ENCODE measurements around the gene PEX3. TPM values are rescaled to one million over a fixed set of nuclear protein-coding genes. Genes with fewer than 3 reads are reported as not detected.
"Not testable (repeated sequence)": the region's sequence is repeated elsewhere in the genome, so short reads cannot be mapped to it uniquely, and the experiment has no call there.

The PEX3 gene
- total and polyA plus RNA-seq, 8 donors = 2.8 to 9.6 (median 6.6) TPM

- intact Hi-C loops (cut with DNase I) = no loop called here
- Histone ChIP-seq H3K36me3 (no peaks in the 10 kb centered on the region), H3K9me3 (no peaks in the 10 kb centered on the region), H3K27me3 (no peaks in the 10 kb centered on the region), H3K4me1 (no peaks in the 10 kb centered on the region), H3K4me3 (no peak overlapping the region), H3K27ac (no peak overlapping the region)
- FAIRE-seq (no peak), ATAC-seq (no peak), DNase-seq (no peak)
- no peak for TF ChIP-seq CTCF (IDR thresholded peaks at IDR 0.05)
- WGBS, 2 donors = 7 to 10% methylated on average over 1 of the region's 1 CpG
Measured at GRCh38 chr6:143431226-143431625, 19.4 kb upstream of the PEX3 start.

GRCh38 chr6:143432588-143432987 is 18.0 kb upstream of the PEX3 start:
- intact Hi-C loops (cut with DNase I) = no loop called here
- Histone ChIP-seq H3K9me3 (no peaks in the 10 kb centered on the region), H3K4me3 (no peak overlapping the region), H3K27me3 (no peaks in the 10 kb centered on the region), H3K4me1 (no peaks in the 10 kb centered on the region), H3K27ac (no peak overlapping the region), H3K36me3 (no peaks in the 10 kb centered on the region)
- no peak for DNase-seq
- 87 to 97% methylated on average over 4 of the region's 4 CpGs for whole genome bisulfite sequencing, 2 donors
- ATAC-seq = no peak
- TF ChIP-seq CTCF (IDR thresholded peaks at IDR 0.05) = no peak
- no peak for FAIRE-seq

- WGBS, 2 donors = 89 to 100% methylated on average over 2 of the region's 2 CpGs
- H3K27ac ChIP-seq = no peak overlapping the region
Measured at GRCh38 chr6:143441010-143441409, 9.6 kb upstream of the PEX3 start.

GRCh38 chr6:143441680-143442545 is 8.7 kb upstream of the PEX3 start:
- no peaks in the 10 kb centered on the region for H3K9me3 ChIP-seq
- FAIRE-seq = no peak
- 93 to 94% methylated on average over 8 of the region's 8 CpGs for WGBS, 2 donors
- intact Hi-C loops (cut with DNase I) = no loop called here
- peaks cover 0 to 7% (median 0%) of the 10 kb centered on the region in 3 donors for H3K36me3 ChIP-seq
- no peak for TF ChIP-seq CTCF (IDR thresholded peaks at IDR 0.05)
- no peaks in the 10 kb centered on the region for H3K27me3 ChIP-seq
- no peak for DNase-seq
- H3K4me3 ChIP-seq = no peak overlapping the region
- H3K27ac ChIP-seq = no peak overlapping the region
- no peak for ATAC-seq
- no peaks in the 10 kb centered on the region for H3K4me1 ChIP-seq

More at GRCh38 chr6:143441010-143441409, 9.6 kb upstream of the PEX3 start:
- intact Hi-C loops (cut with DNase I) = no loop called here
- FAIRE-seq (no peak), ATAC-seq (no peak), DNase-seq (no peak)
- H3K9me3 ChIP-seq = no peaks in the 10 kb centered on the region
- peaks cover 0 to 7% (median 0%) of the 10 kb centered on the region in 3 donors for H3K36me3 ChIP-seq
- H3K27me3 ChIP-seq = no peaks in the 10 kb centered on the region
- no peak overlapping the region for H3K4me3 ChIP-seq
- TF ChIP-seq CTCF (IDR thresholded peaks at IDR 0.05) = no peak
- no peaks in the 10 kb centered on the region for H3K4me1 ChIP-seq

- peaks cover 0 to 5% (median 0%) of the 10 kb centered on the region in 3 donors for H3K36me3 ChIP-seq
- no peaks in the 10 kb centered on the region for H3K4me1 ChIP-seq
- intact Hi-C loops (cut with DNase I) = no loop called here
- 97 to 100% methylated on average over 2 of the region's 2 CpGs for WGBS, 2 donors
- H3K9me3 ChIP-seq = no peaks in the 10 kb centered on the region
- no peaks in the 10 kb centered on the region for H3K27me3 ChIP-seq
- H3K27ac ChIP-seq = no peak overlapping the region
- H3K4me3 ChIP-seq = no peak overlapping the region
- FAIRE-seq = no peak
- no peak for DNase-seq
- TF ChIP-seq CTCF (IDR thresholded peaks at IDR 0.05) = no peak
- no peak for ATAC-seq
Measured at GRCh38 chr6:143443096-143443495, 7.5 kb upstream of the PEX3 start.

GRCh38 chr6:143447865-143448264 is 2.7 kb upstream of the PEX3 start:
- H3K27me3 ChIP-seq; DNase-seq; H3K27ac ChIP-seq; H3K9me3 ChIP-seq; H3K4me3 ChIP-seq; intact Hi-C loops (cut with DNase I); H3K36me3 ChIP-seq; FAIRE-seq; ATAC-seq: not testable (repeated sequence)
- peaks cover 9 to 20% (median 12%) of the 10 kb centered on the region in 3 donors for H3K4me1 ChIP-seq
- WGBS, 2 donors = 96 to 98% methylated on average over 2 of the region's 2 CpGs
